ENCODE results near the gene ACAP2. TPM values are rescaled to one million over a fixed set of nuclear protein-coding genes. Genes with fewer than 3 reads are reported as not detected.
"Not testable (repeated sequence)": the region's sequence is repeated elsewhere in the genome, so short reads cannot be mapped to it uniquely, and the experiment has no call there.

The ACAP2 gene
- total RNA-seq, 1 donor from 2014 or later = 61.2 TPM

DNA sequence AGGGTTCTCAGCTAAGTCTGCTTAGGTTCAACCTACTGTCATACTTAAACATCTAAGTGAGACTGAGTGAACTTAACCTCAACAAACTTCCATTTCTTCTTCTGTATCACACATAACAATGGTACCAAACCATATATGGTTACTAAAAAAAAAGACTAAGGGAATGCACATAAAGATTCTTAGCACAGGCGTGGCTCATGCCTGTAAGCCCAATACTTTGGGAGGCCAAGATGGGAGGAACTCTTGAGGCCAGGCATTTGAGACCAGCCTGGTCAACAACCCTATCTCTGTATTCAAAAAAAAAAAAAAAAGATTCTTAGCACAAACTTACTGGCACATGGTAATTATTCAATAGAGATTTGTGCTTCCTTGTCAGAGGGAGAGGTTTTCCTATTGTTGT is 57.9 kb downstream of the ACAP2 start:
- Mint-ChIP-seq H3K27ac (ENCODE audit: unreplicated experiment) (no peak overlapping the region), H3K4me1 (ENCODE audit: unreplicated experiment) (peaks cover 10% of the 10 kb centered on the region), H3K27me3 (ENCODE audit: unreplicated experiment) (no peaks in the 10 kb centered on the region), H3K9me3 (ENCODE audit: unreplicated experiment) (no peaks in the 10 kb centered on the region), H3K4me3 (ENCODE audit: unreplicated experiment) (no peak overlapping the region), H3K36me3 (ENCODE audit: low read depth, unreplicated experiment) (no peaks in the 10 kb centered on the region)
- no peak for TF ChIP-seq CTCF (IDR thresholded peaks at IDR 0.05; ENCODE audit: unreplicated experiment)
- DNase-seq (ENCODE audit: low spot score) = no peak

DNA sequence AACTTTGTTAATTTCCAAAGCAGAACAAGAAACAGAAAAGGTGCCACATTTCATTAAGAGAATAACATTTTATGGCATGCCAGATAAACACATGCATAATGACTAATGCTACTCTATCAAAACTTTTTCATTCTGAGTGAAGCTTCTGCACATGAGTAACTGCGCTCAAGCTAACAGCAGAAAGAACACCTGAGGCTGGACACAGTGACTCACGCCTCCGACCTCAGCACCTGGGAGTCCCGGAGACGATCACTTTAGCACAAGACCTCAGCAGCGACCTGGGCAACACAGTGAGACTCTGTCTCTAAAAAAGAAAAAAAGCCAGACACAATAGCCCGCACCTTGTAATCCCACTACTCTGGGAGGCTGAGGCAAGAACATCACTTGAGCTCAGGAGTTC is 70.6 kb downstream of the ACAP2 start:
- H3K27ac Mint-ChIP-seq (ENCODE audit: unreplicated experiment) = no peak overlapping the region
- no peaks in the 10 kb centered on the region for H3K9me3 Mint-ChIP-seq (ENCODE audit: unreplicated experiment)
- peaks cover 2% of the 10 kb centered on the region for H3K27me3 Mint-ChIP-seq (ENCODE audit: unreplicated experiment)
- peaks cover 5% of the 10 kb centered on the region for H3K4me1 Mint-ChIP-seq (ENCODE audit: unreplicated experiment)
- peaks cover 10% of the 10 kb centered on the region for H3K36me3 Mint-ChIP-seq (ENCODE audit: low read depth, unreplicated experiment)
- TF ChIP-seq CTCF (IDR thresholded peaks at IDR 0.05; ENCODE audit: unreplicated experiment) = no peak
- H3K4me3 Mint-ChIP-seq (ENCODE audit: unreplicated experiment) = no peak overlapping the region
- no peak for DNase-seq (ENCODE audit: low spot score)

DNA sequence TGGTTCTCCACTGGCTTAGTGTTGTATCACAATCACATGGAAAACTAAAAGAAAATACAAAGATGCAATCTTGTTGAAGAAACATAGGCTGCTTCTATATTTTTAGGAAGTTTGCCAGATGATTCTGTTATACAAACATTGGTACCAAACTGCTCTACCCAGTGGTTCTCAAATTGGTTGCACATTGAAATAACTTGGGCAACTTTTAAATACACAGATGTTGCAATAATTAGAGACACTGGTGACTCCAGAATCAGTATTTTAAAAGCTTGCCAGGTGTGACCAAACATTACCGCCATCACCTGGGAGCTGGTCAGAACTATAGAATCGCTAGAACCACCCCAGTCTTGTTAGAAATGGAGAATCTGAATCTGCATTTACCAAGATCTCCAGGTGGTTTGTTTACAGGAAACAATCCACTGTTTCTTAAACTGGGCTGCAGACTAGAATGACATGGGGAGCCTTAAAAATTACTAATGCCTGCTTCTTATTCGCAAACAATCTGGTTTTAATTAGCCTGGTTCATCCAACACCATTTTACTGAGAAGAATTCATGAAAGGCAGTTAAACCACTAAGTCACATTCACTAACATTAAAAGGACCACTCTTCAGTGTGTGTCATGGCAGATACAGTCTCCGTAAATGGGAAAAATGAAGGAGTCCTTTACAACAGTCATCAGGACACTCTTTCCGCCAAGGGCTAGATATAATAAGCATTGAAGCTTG is 76.5 kb downstream of the ACAP2 start:
- TF ChIP-seq CTCF (IDR thresholded peaks at IDR 0.05; ENCODE audit: unreplicated experiment) = no peak
- peaks cover 20% of the 10 kb centered on the region for H3K36me3 Mint-ChIP-seq (ENCODE audit: low read depth, unreplicated experiment)
- no peaks in the 10 kb centered on the region for H3K9me3 Mint-ChIP-seq (ENCODE audit: unreplicated experiment)
- peaks cover 4% of the 10 kb centered on the region for H3K4me1 Mint-ChIP-seq (ENCODE audit: unreplicated experiment)
- no peak for DNase-seq (ENCODE audit: low spot score)
- no peak overlapping the region for H3K4me3 Mint-ChIP-seq (ENCODE audit: unreplicated experiment)
- H3K27ac Mint-ChIP-seq (ENCODE audit: unreplicated experiment) = no peak overlapping the region
- H3K27me3 Mint-ChIP-seq (ENCODE audit: unreplicated experiment) = peaks cover 2% of the 10 kb centered on the region

- no peak overlapping the region for H3K27ac Mint-ChIP-seq (ENCODE audit: unreplicated experiment)
- DNase-seq (ENCODE audit: low spot score) = no peak
- H3K36me3 Mint-ChIP-seq (ENCODE audit: low read depth, unreplicated experiment) = peaks cover 20% of the 10 kb centered on the region
- H3K27me3 Mint-ChIP-seq (ENCODE audit: unreplicated experiment) = peaks cover 2% of the 10 kb centered on the region
- H3K4me1 Mint-ChIP-seq (ENCODE audit: unreplicated experiment) = no peaks in the 10 kb centered on the region
- no peak for TF ChIP-seq CTCF (IDR thresholded peaks at IDR 0.05; ENCODE audit: unreplicated experiment)
- H3K9me3 Mint-ChIP-seq (ENCODE audit: unreplicated experiment) = no peaks in the 10 kb centered on the region
- H3K4me3 Mint-ChIP-seq (ENCODE audit: unreplicated experiment) = no peak overlapping the region
These were observed 77.4 kb downstream of the ACAP2 start for GRCh38 chr3:195365371-195365770.

- DNase-seq (ENCODE audit: low spot score); H3K9me3 Mint-ChIP-seq (ENCODE audit: unreplicated experiment); H3K27ac Mint-ChIP-seq (ENCODE audit: unreplicated experiment); H3K27me3 Mint-ChIP-seq (ENCODE audit: unreplicated experiment): not testable (repeated sequence)
- peaks cover 11% of the 10 kb centered on the region for H3K4me1 Mint-ChIP-seq (ENCODE audit: unreplicated experiment)
- H3K36me3 Mint-ChIP-seq (ENCODE audit: low read depth, unreplicated experiment) = peaks cover 19% of the 10 kb centered on the region
- peak overlapping the region; percentile 43 for H3K4me3 Mint-ChIP-seq (ENCODE audit: unreplicated experiment)
These were observed 85.0 kb downstream of the ACAP2 start for GRCh38 chr3:195357797-195358196.
